SHP77 (cell line): ENCODE measurements around the gene KRTAP2-4.
"Not testable (repeated sequence)": the region's sequence is repeated elsewhere in the genome, so short reads cannot be mapped to it uniquely, and the experiment has no call there.

Experiments used
- DNase-seq, 2 experiments: peaks; one replicate each; lab custom pipeline; 2025; lab: John Stamatoyannopoulos, UW

Gene KRTAP2-4, protein sequence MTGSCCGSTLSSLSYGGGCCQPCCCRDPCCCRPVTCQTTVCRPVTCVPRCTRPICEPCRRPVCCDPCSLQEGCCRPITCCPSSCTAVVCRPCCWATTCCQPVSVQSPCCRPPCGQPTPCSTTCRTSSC

DNA sequence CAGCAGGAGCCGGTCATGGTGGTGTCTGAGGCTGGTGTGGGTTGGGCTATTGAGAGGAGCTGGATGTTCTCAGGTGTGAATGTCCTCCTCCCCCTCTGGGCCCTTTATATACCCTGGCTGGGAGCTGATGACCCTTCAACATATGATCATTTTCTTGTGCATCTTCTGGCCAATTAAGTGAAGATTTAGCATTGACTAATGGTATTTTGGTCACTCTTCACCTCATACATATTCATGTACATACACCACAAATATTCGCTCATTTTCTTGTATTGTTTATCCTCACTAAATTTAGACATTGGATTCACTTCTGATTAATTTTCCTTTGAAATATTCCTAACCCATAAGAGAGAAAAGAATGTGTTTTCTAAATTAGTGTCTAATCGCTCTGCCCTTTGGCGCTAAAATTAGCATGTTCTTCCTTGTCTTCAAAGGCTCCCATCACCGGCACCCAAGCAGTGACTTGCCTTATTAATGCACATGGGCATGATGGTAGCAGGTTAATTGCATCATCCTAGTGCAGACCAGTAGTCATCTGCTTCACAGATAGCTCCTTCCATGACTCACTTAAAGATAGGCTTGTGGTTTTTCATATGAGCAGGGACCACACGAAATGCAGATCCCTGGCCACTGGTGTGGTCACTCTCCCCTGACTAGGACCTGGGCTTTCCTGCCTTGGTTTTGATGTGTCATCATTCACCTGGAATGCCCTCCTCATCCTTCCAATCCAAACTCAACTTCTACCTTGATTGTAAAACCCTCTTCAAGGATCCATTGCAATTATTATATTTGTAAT is at the start of gene KRTAP2-4:
KRTAP2-4 (minus strand) TSS at position 51 of the 796 bp plus-strand sequence; CDS start at position 17, 34 bp downstream.
- no peak for DNase-seq

DNA sequence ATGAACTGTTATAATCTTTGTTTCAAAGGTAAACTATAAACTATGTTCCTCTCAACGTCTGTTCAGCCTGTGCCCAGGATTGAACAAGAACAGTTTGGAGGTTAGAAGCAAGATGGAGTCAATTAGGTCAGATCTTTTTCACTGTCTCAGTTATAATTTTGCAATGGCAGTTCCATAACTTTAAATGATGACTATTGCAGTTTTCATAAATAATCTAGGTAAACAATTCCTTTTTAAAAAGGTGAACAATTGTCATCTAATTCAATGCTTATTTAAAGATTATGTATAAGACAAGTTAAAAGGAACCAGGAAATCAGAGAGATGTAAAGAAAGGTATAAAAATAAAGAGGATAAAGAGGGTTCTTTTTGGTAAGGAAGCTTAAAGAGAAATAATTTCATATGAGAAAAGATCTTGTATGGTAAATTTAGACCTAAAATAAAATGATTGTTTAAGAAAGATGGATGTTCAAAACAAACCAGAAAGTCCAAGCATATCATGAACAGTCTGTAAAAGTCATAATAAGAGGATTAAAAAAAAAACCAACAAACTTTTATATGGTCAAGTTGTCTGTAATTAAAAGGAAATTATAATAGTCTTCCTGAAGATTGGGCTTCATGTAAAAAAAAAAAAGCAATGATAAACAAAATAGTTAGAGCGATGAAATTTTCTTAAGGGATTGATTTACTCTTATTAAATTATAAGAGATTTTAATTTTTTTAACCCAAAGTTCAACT is 45.6 kb upstream of the KRTAP2-4 start:
- no peak for DNase-seq

DNA sequence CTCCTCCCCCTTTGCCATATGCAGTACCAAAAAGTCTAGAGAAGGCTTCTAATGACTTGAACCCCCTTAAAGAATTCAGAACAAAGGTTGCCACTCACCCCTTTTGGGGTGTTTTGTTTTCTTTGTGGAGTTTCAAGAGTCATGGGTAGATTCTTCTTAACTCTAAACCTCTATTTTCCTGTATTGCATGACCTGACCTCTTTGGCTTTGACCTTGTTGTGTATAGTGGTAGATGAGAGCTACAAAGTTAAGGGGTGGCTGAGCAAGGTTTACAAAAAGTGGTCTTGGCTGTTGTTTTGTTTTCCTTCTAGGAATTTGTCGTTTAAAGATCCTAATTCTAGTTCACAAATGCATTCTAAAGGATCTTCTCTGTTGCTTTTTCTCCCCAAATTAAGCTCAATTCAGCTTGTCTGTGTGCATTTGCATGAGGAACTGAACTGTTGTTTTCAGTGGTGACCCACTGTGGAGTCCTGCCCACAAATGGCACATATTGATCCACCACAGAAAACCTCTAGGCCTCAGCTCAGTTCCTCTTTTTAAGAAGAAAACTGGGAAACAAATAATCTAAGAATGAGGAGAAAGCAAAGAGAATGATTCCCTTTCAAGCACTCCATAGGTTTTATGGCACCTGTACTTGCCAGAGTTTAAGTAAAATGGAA is 43.2 kb upstream of the KRTAP2-4 start:
- DNase-seq, result not testable (repeated sequence)

DNA sequence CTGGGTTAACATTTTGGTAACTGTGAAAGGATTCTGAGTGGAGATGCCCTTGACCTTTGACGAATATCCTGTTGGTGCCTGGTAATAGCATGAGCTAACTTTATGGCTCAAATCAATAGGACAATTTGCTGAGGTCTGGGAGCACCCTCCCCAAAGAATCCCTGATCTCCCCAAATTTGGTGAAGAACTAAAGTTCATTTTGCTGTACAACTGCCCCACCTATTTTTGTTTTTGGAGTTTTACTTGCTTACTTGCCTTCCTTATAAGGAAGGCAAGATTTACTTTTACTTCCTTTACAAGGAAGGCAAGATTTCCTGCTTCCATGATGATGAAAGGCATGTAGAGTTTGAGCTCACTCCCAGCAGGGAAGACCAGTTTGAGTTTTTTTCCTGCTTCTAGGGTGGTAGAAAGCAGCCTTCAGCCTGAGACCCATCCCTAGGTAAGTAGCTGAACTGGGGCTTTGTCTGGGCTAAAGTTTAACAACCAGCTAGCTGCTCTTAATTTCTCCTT is 42.3 kb upstream of the KRTAP2-4 start:
- DNase-seq, result no peak

DNA sequence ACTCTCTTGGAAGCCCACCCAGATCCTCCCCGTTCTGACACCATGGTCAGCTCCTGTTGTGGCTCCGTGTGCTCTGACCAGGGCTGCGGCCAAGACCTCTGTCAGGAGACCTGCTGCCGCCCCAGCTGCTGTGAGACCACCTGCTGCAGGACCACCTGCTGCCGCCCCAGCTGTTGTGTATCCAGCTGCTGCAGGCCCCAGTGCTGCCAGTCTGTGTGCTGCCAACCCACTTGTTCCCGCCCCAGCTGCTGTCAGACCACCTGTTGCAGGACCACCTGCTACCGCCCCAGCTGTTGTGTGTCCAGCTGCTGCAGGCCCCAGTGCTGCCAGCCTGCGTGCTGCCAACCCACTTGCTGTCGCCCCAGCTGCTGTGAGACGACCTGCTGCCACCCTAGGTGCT is 39.7 kb upstream of the KRTAP2-4 start, which contains the start of gene KRTAP4-9:
KRTAP4-9 (plus strand) TSS at position 43 of the 400 bp plus-strand sequence; CDS start at position 43, 0 bp downstream.
- DNase-seq, result not testable (repeated sequence)

DNA sequence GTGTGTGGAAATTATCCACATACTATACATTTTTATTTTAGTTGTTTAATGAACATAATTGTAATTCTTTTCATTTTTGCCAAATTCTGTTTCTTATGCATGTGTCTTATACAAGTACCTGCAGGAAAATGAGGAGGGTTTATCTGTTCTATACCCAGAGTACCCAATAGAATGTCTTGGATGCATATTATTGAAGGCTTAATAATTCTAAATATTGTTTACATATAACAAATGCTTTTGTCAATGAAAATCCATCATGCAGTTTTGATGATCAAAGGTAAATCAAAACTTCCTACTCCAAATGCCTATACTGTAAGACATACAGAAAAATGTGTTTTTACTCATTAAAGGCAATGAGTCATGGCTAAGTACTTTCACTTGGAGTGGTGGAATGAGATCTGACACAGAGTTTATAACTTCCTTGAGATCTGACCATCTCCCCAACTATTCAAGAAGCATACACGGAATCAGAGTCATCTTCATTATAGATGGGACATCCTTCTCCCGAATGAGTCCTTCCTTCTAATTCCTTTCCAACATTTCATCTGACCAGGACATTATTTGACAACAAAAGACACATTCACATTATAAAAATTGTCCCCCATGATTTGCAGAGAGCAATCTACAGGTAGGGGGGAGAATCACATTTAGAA is 38.8 kb upstream of the KRTAP2-4 start:
- DNase-seq, result not testable (repeated sequence)

DNA sequence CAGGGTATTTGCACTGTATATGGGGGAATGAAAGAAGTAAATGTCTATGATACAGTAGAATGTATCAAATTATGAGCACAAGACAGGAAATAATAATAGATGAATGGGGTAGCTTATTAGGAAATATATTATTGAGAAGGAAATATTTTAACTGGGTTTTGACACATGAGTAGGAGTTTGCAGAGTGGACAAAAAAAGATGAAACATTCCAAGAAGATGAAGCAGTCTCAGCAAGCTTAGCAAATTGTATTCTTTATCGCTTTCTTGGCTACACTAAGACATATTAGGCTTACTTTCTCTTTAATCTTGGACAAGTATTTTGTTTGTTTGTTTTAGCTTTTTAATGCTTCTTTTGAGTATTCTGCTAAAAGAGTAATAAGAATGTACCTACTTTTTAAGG is 38.2 kb upstream of the KRTAP2-4 start:
- no peak for DNase-seq

DNA sequence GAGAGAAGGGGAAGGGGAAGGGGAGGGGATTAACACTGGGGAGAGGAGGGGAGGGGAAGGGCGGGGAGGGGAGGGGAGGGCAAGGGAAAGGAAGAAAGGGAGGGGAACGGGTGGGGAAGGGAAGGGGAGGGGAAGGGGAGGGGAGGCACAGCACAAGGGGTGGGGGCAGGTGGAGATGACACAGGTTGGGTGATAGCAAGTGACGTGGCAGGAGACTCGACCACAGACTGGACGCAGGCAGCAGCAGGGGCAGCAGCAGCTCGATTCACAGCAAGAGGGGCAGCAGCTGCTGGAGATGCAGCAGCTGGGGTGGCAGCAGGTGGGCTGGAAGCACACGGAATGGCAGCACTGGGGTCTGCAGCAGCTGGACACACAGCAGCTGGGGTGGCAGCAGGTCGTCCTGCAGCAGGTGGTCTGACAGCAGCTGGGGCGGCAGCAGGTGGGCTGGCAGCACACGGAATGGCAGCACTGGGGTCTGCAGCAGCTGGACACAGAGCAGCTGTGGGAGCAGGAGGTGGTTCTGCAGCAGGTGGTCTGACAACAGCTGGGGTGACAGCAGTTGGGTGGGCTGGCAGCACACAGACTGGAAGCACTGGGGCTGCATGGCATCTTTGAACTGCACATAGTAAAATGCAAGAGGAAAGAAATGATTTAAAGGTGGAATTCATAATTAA is 36.0 kb upstream of the KRTAP2-4 start, which contains the start of gene KRTAP4-16:
KRTAP4-16 (minus strand) TSS at position 624 of the 674 bp plus-strand sequence; CDS start at position 624, 0 bp downstream.
- no peak for DNase-seq

DNA sequence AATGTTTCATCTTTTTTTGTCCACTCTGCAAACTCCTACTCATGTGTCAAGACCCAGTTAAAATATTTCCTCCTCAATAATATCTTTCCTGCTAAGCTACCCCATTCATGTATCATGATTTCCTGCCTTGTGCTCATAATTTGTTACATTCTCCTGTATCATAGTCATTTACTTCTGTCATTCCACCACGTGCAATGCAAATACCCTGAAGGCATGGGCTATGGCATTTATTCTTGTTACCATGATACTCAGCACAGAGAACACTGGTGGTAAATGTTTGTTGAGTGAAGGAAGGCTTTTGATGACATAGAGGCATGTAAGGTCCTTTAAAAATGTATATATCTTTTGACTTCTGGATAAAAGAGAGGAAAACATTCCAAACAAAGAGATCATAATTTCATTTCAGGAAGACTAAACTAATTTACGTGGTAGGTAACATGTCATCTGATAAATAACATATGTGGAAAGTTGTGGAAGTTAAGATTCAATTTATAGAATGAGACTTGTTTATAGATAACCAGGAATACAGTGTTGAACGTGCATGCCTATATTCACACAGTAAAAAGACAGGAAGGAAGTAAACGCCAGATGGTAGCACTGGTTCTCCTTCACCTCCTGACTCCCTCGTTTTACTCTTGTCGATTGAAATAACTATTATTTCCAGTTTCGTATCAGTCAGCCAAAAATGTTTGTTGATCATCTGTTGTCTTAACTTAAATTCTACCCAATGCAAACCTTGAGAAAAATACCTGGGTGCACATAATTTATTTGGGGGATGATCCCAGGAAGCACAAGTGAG is 34.2 kb upstream of the KRTAP2-4 start:
- DNase-seq, result not testable (repeated sequence)

DNA sequence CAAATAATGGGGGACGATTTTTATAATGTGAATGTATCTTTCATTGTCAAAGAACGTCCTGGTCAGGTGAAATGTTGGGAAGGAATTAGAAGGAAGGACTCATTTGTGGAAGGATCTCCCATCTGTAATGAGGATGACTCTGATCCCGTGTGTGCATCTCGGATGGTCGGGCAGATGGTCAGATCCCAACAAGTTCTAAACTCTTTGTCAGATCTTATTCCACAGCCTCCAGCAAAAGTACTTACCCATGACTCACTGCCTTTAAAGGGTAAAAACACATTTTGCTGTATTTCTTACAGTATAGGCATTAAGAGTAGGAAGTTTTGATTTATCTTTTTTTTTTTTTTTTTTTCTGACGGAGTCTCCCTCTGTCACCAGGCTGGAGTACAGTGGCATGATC is 32.8 kb upstream of the KRTAP2-4 start:
- DNase-seq, result no peak

DNA sequence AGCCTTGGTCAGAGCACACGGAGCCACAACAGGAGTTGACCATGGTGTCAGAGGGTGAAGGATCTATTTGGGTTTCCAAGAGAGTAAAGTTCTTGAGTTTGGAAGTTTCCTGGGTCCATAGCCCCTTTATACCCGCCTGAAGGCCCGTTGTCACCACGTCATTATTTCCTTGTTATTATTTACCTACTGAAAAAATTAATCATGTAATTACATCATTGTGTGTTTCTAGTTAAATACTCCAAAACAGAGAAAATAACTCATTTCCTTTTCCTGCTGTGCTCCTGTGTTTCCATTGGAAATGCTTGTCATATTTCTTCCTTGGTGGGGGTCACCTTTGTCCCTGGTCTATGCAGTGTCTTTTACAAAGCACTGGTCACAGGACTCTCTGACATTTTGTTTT is 32.4 kb upstream of the KRTAP2-4 start, which contains the start of gene KRTAP4-8:
KRTAP4-8 (minus strand) TSS at position 101 of the 400 bp plus-strand sequence; CDS start at position 43, 58 bp downstream.
- DNase-seq, result no peak

DNA sequence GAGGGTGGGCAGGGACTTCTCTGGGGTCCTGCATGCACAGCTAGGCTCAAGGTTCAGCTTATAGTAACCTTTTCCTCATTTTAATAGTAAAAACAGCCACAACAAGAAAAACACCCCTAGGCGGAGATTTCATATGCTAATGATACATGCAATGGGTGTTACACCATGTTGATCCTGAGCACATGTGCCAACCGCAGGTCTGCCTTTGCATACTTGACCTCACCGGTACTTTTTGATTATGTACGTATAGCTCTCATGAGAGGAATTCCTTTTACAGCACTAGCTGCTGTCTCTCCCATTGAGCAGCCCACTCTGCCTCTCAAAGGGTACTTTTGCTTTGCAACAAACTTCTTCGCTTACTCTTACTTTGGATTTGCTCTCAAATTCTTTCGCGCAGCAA is 30.4 kb upstream of the KRTAP2-4 start:
- no peak for DNase-seq

DNA sequence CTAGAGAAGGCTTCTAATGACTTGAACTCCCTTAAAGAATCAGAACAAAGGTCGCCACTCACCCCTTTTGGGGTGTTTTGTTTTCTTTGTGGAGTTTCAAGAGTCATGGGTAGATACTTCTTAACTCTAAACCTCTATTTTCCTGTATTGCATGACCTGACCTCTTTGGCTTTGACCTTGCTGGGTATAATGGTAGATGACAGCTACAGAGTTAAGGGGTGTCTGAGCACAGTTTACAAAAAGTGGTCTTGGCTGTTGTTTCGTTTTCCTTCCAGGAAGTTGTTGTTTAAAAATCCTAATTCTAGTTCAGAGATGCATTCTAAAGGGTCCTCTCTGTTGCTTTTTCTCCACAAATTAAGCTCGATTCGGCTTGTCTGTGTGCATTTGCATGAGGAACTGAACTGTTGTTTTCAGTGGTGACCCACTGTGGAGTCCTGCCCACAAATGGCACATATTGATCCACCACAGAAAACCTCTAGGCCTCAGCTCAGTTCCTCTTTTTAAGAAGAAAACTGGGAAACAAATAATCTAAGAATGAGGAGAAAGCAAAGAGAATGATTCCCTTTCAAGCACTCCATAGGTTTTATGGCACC is 23.2 kb upstream of the KRTAP2-4 start:
- DNase-seq, result not testable (repeated sequence)

DNA sequence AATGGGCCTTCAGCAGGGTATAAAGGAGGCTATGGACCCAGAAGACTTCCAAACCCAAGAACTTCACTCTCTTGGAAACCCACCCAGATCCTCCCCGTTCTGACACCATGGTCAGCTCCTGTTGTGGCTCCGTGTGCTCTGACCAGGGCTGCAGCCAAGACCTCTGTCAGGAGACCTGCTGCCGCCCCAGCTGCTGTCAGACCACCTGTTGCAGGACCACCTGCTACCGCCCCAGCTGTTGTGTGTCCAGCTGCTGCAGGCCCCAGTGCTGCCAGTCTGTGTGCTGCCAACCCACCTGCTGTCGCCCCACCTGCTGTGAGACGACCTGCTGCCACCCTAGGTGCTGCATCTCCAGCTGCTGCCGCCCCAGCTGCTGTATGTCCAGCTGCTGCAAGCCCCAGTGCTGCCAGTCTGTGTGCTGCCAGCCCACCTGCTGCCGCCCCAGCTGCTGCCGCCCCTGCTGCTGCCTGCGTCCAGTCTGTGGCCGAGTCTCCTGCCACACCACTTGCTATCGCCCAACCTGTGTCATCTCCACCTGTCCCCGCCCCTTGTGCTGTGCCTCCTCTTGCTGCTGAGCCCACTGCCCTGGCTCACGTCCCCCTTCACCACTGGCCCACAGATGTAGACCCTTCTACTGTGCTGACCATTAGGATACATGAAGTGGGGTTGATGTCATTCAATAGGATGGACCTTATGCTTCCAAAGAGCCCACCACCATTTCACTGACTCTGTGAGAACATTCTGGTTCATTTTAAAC is 18.6 kb upstream of the KRTAP2-4 start, which contains the start of gene KRTAP4-7:
KRTAP4-7 (plus strand) TSS at position 51 of the 757 bp plus-strand sequence; CDS start at position 108, 57 bp downstream.
- DNase-seq, result not testable (repeated sequence)

DNA sequence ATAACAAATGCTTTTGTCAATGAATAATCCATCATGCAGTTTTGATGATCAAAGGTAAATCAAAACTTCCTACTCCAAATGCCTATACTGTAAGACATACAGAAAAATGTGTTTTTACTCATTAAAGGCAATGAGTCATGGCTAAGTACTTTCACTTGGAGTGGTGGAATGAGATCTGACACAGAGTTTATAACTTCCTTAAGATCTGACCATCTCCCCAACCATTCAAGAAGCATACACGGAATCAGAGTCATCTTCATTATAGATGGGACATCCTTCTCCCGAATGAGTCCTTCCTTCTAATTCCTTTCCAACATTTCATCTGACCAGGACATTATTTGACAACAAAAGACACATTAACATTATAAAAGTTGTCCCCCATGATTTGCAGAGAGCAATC is 17.7 kb upstream of the KRTAP2-4 start:
- not testable (repeated sequence) for DNase-seq

DNA sequence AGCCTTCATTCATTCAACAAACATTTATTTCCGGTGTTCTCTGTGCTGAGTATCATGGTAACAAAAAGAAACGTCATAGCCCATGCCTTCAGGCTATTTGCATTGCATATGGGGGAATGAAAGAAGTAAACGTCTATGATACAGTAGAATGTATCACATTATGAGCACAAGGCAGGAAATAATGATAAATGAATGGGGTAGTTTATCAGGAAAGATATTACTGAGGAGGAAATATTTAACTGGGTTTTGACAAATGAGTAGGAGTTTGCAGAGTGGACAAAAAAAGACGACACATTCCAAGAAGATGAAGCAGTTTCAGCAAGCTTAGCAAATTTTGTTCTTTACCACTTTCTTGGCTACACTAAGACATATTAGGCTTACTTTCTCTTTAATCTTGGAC is 16.9 kb upstream of the KRTAP2-4 start:
- DNase-seq, result no peak

DNA sequence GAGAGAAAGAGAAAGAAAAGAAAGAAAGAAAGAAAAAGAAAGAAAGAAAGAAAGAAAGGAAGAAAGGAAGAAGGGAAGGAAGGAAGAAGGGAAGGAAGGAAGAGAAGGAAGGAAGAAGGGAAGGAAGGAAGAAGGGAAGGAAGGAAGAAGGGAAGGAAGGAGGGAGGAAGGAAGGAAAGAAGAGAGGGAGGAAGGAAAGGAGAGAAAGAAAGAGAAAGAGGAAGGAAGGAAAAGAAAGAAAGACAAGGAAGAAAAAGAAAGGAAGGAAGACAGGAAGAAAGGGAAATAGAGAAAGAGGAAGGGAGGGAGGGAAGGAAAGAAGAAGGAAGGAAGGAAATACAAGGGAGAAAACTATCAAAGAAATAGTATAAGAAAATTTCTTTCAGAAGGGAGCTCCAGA is 11.1 kb upstream of the KRTAP2-4 start:
- no peak for DNase-seq

DNA sequence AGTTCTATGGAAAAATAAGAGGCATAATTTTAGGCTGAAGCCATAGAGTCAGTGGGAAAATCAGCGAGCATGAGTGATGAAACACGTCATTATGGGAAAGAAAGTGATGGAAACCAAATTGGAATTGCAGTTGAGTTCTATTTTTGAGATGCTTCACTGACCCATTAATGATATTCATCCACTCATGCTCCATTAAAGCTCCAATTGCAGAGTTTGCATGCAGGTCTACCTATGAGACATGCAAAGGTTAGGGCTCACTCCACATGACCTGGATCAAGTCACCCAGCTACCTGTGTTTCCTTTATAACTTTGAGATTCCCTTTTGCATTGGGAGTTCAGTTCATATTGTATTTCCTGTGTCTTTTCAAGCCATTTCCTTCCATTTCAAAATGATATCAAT is 8.0 kb upstream of the KRTAP2-4 start:
- no peak for DNase-seq
